GM10266 (cell line): ENCODE results near the gene SH3BP4.

Experiments
- DNase-seq: peaks from one replicate; pipeline ENCODE4 v3.0.0; 2012; ENCODE audit errors: extremely low spot score
- TF ChIP-seq, protein P1 (sequence below): IDR thresholded peaks from 2 replicates; pipeline ENCODE4 v1.5.1; 2012; ENCODE audit warnings: mild to moderate bottlenecking, low read depth; ENCODE audit not compliant: control insufficient read depth, insufficient read depth; ENCODE audit errors: missing control alignments

Gene SH3BP4

DNA sequence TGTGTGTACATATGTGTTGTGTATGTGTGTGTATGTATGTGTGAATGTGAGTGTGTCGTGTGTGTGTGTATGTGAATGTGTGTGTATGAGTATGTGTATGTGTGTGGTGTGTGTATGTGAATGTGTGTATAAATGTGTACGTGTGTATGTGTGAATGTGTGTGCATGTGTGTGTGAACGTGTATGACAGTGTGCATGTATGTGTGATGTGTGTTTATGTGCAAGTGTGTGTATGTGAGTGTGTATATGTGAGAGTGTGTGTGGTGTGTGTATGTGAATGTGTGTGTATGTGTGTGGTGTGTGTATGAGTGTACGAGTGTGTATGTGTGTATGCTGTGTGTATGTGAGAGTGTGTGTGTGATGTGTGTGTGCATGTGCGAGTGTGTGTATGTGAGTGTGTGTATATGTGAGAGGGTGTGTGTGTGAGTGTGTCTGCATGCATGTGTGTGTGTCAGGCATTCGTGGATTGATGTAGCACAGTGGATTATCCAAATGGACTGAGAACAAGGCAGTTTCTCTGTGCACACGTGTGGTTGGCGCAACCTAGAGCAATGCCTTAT is 127.2 kb downstream of the SH3BP4 start:
- TF ChIP-seq, protein P1, sequence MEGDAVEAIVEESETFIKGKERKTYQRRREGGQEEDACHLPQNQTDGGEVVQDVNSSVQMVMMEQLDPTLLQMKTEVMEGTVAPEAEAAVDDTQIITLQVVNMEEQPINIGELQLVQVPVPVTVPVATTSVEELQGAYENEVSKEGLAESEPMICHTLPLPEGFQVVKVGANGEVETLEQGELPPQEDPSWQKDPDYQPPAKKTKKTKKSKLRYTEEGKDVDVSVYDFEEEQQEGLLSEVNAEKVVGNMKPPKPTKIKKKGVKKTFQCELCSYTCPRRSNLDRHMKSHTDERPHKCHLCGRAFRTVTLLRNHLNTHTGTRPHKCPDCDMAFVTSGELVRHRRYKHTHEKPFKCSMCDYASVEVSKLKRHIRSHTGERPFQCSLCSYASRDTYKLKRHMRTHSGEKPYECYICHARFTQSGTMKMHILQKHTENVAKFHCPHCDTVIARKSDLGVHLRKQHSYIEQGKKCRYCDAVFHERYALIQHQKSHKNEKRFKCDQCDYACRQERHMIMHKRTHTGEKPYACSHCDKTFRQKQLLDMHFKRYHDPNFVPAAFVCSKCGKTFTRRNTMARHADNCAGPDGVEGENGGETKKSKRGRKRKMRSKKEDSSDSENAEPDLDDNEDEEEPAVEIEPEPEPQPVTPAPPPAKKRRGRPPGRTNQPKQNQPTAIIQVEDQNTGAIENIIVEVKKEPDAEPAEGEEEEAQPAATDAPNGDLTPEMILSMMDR = no peak
- no peak for DNase-seq

DNA sequence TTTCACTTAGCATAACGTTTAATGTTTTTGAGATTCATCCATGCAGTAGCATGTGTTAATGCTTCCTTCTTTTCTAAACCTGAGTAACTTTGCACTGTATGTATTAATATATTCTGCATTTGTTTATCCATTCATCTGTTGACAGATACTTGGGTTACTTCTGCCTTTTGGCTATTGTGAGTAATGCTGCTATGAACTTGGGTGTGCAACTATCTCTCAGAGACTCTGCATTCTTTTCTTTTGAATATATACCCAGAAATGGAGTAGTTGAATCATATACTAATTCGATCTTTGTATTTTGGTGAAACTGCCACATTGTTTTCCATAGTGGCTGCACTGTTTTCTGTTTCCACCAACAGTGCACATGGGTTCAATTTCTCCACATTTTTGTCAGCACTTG is 128.3 kb downstream of the SH3BP4 start:
- TF ChIP-seq, protein P1 = no peak
- DNase-seq = no peak

DNA sequence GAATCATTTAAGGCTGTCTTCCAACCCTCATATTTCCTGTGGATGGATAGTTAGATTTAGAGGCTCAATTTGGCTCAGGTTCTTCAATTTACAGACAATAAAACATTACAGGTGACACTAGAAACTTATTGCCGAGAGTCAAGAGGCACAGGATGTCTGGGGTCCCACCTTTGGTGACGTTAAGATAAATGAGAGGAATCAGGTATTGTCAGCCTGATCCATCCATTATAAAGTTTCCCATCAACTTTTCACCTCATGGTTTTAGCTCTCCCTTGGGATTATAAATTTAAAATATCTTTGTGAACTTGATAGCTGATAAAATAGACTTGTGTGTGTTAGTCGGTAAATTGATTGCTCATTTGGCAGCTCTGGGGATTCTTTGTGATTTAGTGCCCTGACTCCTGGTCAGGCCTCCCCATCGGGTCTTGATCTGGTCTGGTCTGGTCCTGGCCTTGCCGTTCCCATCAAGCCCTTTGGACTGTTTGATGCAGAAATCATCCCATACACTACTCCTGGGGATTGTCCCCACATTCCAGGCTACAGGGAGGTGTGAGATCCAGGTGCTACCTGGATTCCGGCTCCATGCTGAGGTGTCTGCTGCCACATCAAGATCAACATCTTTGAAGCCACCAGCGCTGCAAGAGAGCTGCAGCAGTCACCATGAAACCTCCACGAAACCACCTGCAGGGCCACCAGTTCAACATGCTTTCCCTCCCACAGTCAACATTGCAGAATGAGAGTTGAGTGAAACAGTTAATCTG is 130.9 kb downstream of the SH3BP4 start:
- no peak for DNase-seq
- TF ChIP-seq, protein P1 = no peak

DNA sequence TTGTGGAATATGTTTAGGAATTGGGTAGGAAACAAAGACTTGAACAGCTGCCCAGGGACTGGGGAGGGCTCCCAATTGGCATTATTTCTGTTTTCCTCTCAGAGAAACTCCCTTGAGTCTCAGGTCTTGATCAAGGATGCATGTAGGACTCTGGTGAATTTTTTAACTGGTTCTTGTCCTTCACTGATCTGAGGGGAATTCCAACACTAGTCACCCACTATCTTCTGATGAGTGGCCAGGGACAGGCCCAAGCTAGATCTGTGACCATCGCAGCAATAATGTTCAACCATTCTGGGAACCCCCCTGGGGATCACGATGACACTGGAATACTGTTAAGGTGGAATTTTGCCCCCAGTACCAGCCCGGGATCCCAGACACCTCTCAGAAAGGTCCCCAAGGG is 132.0 kb downstream of the SH3BP4 start:
- no peak for DNase-seq
- TF ChIP-seq, protein P1 = no peak

DNA sequence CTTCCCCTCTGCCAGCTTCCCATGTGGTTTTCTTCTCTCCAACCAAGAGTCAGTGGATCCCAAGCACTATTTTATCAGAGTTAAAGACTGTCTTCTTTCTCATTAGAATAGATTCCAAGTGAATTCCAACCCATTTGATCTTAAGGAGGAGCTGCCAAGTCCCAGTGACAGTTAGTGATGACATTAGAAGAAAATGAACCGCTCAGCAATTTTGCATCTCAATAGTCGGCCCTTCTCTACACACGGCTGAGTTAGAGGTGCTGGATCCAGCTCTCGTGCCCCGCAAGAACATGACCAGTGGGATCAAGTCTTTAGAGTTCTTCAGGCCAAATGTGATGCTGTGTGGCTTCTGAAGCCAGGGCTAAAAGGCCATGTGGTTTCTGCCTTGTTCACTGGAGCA is 132.6 kb downstream of the SH3BP4 start:
- no peak for DNase-seq

DNA sequence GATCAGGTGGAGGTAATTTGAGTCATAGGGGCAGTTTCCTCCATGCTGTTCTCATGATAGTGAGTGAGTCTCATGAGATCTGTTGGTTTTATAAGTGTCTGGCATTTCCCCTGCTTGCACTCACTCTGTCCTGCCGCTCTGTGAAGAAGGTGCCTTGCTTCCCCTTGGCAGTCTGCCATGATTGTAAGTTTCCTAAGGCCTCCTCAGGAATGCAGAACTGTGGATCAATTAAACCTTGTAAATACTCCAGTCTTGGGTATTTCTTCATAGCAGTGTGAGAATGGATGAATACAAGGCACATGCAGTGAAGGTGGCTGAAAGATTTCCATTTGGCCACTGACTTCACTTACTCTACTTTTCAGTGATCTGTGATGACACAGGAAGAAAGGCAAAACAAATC is 133.7 kb downstream of the SH3BP4 start:
- no peak for DNase-seq
- TF ChIP-seq, protein P1 = no peak

More for the DNA sequence above, 132.6 kb downstream of the SH3BP4 start:
- TF ChIP-seq, protein P1 = no peak

DNA sequence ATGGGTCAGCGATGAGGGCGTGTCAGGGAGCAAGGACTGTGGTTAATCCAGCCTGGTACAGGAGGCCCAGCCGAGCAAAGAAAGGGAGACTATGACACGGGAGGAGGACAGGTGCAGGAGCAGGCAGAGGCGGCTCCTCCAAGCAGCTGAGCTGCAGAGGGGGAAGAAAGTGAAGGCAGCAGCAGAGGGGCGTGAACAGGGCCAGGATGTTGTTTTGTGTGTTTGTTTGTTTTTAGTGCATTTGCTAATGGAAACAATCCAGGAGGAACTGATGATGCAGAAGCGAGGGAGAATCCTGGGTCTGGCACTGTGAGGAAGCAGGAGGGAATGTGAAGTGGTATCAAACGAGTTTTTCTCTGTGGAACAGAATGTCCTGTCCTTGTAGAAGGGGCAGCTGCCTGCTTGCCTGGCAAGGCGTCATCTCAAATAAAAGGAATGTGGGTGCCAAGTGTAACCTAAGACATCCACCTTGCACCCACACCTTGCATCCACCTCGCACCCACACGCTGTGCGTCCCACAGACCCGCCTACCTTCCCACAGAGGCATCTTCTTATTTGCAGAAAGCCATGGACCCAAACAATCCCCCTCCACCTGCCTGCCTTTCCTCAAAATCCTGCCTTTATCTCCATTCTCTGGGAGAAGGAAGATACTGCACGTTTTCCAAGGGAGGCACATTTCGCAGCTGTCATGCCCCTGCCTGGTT is 134.8 kb downstream of the SH3BP4 start:
- TF ChIP-seq, protein P1 = no peak

More for the DNA sequence above, 134.8 kb downstream of the SH3BP4 start:
- no peak for DNase-seq
